ENCODE data around the gene CDH26.

The CDH26 gene

GRCh38 chr20:59958123-59958522 is at the start of gene CDH26:
TSS of gene CDH26 (plus strand) at chr20:59958423. CDS start at chr20:59958727, 304 bp downstream.
- no peak within 1 kb of the TSS for H3K4me3 ChIP-seq (ENCODE audit: low read depth, low read length)
- TF ChIP-seq CTCF (IDR thresholded peaks at IDR 0.05; ENCODE audit: borderline replicate concordance, insufficient read depth, low read depth, low read length) = no peak

- TF ChIP-seq CTCF (IDR thresholded peaks at IDR 0.05; ENCODE audit: borderline replicate concordance, insufficient read depth, low read depth, low read length) = no peak
Observed at GRCh38 chr20:59908855-59909254, 49.4 kb upstream of the CDH26 start.

DNA sequence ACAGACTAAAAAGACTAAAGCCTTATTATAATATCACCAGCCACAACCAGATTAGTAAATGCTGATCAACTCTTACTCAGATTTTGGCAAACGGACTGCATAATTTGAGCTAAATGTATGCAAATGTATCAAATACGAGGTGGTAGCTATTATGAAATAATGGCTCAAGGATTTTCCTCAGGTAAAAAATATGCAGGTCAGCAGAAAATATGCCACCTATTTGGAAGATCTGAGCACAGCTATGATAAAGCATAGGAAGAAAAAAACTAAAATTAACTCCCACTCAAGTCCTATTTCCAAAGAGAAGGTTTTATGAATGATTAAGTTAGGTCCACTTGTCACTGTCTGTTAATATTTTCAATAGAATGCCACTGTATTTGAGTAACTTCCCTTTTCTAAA is 47.2 kb upstream of the CDH26 start:
- TF ChIP-seq CTCF (IDR thresholded peaks at IDR 0.05; ENCODE audit: borderline replicate concordance, insufficient read depth, low read depth, low read length) = no peak
- H3K4me3 ChIP-seq (ENCODE audit: low read depth, low read length) = no peak overlapping the region

More at GRCh38 chr20:59908855-59909254, 49.4 kb upstream of the CDH26 start:
- H3K4me3 ChIP-seq (ENCODE audit: low read depth, low read length) = no peak overlapping the region

GRCh38 chr20:59912609-59913008 is 45.6 kb upstream of the CDH26 start:
- TF ChIP-seq CTCF (IDR thresholded peaks at IDR 0.05; ENCODE audit: borderline replicate concordance, insufficient read depth, low read depth, low read length) = no peak
- H3K4me3 ChIP-seq (ENCODE audit: low read depth, low read length) = no peak overlapping the region

DNA sequence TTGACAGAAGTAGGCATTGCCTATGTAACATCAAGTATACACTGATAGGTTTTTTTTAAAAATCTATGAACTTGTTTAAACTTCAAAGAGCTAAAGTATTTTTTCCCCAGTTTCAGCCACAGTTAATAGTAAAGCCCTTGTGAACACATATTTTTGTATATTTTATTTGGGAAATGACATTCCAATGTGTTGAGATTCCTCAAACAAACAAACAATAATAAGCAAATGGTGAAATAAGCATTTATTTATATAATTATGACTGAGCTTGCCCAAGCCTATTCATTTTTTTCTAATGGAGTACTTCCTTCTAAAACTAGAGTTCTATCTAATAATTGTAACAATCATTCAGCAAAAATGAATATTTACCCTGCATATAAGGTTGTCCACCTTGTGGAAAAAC is 37.3 kb upstream of the CDH26 start:
- TF ChIP-seq CTCF (IDR thresholded peaks at IDR 0.05; ENCODE audit: borderline replicate concordance, insufficient read depth, low read depth, low read length) = no peak

DNA sequence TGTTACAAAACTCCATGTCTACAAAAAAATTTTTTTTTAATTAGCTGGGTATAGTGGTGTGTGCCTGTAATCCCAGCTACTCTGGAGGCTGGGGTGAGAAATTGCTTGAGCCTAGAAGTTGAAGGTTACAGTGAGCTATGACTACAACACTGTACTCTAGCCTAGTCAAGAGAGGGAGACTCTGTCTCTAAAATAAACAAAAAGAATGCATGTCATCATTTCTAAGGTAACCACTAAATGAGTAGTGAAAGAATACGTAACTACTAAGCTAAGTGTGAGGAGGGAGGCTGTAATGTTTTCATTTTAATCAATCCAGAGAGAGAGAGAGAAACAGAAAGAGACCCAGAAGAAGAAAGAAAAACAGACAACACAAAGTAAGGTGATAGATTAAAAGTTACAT is 34.7 kb upstream of the CDH26 start:
- no peak overlapping the region for H3K4me3 ChIP-seq (ENCODE audit: low read depth, low read length)
- no peak for TF ChIP-seq CTCF (IDR thresholded peaks at IDR 0.05; ENCODE audit: borderline replicate concordance, insufficient read depth, low read depth, low read length)

More for the DNA sequence above, 37.3 kb upstream of the CDH26 start:
- H3K4me3 ChIP-seq (ENCODE audit: low read depth, low read length) = no peak overlapping the region

GRCh38 chr20:59925359-59925758 is 32.9 kb upstream of the CDH26 start:
- no peak overlapping the region for H3K4me3 ChIP-seq (ENCODE audit: low read depth, low read length)
- TF ChIP-seq CTCF (IDR thresholded peaks at IDR 0.05; ENCODE audit: borderline replicate concordance, insufficient read depth, low read depth, low read length) = no peak

Measured in GM12875 (cell line).